Gastrocnemius medialis (tissue), 4 donors: ENCODE data around the gene KCTD10.
"Not testable (repeated sequence)": the region's sequence is repeated elsewhere in the genome, so short reads cannot be mapped to it uniquely, and the experiment has no call there.

ENCODE experiments used
- POLR2A ChIP-seq, 2 donors: fragments of 450-650 bp; IDR thresholded peaks; one replicate each; pipeline ENCODE4 v1.6.1; 2017; ENCODE audit warnings: antibody characterized with exemption in 2 of 2, mild to moderate bottlenecking in 2 of 2, moderate library complexity in 2 of 2
- TF ChIP-seq, protein P1 (sequence below), 5 experiments: fragments of 450-650 bp in 3 of 5; fragments of 200-600 bp in 2 of 5; sonication (generic) in 2 of 5; IDR thresholded peaks in 4 of 5; conservative IDR thresholded peaks in 1 of 5; 1 replicate in 4 of 5; 2 replicates in 1 of 5; pipeline ENCODE4 v1.5.1; 2016 to 2019; ENCODE audit warnings: antibody characterized with exemption in 5 of 5, mild to moderate bottlenecking in 3 of 5, moderate library complexity in 3 of 5

DNA sequence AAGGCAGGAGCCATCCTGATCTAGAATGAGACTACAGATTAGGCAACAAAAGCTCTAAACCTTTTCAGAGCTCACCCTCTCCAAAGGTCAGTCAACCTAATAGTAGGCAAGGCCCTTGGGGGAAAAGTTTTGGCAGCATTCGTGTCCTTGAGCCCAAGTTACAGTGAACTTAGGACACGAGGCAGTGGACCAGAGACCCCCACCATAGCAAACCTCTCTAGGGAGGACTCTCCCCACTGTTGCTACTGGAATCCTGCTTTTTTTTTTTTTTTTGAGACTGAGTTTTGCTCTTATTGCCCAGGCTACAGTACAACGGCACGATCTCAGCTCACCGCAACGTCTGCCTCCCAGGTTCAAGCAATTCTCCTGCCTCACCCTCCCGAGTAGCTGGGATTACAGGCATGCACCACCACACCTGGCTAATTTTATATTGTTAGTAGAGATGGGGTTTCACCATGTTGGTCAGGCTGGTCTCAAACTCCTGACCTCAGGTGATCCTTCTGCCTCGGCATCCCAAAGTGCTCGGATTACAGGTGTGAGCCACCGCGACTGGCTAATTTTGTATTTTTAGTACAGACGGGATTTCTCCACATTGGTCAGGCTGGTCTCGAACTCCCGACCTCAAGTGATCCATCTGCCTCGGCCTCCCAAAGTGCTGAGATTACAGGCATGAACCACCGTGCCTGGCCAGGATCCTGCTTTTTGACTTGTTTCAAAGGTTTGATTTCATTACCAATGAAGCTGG, 3.4 kb downstream of the KCTD10 start:
- TF ChIP-seq, protein P1, sequence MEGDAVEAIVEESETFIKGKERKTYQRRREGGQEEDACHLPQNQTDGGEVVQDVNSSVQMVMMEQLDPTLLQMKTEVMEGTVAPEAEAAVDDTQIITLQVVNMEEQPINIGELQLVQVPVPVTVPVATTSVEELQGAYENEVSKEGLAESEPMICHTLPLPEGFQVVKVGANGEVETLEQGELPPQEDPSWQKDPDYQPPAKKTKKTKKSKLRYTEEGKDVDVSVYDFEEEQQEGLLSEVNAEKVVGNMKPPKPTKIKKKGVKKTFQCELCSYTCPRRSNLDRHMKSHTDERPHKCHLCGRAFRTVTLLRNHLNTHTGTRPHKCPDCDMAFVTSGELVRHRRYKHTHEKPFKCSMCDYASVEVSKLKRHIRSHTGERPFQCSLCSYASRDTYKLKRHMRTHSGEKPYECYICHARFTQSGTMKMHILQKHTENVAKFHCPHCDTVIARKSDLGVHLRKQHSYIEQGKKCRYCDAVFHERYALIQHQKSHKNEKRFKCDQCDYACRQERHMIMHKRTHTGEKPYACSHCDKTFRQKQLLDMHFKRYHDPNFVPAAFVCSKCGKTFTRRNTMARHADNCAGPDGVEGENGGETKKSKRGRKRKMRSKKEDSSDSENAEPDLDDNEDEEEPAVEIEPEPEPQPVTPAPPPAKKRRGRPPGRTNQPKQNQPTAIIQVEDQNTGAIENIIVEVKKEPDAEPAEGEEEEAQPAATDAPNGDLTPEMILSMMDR (IDR thresholded peaks at IDR 0.05 in 4 of 5, conservative IDR thresholded peaks at IDR 0.05 in 1 of 5) = not testable (repeated sequence)
- TF ChIP-seq POLR2A (IDR thresholded peaks at IDR 0.05) = not testable (repeated sequence)
